Sigmoid colon (tissue), 4 donors: ENCODE measurements around the gene HPCAL1.

Experiments
- CTCF ChIP-seq, 4 experiments: fragments of 450-650 bp in 3 of 4; fragments of 200-600 bp in 1 of 4; IDR thresholded peaks; one replicate each; pipeline ENCODE4 v1.5.1; 2016 to 2019; ENCODE audit warnings: antibody characterized with exemption in 4 of 4, mild to moderate bottlenecking in 3 of 4, moderate library complexity in 2 of 4
- POLR2A ChIP-seq, 2 donors: fragments of 450-650 bp; IDR thresholded peaks; one replicate each; pipeline ENCODE4 v1.6.1; 2016; ENCODE audit warnings: antibody characterized with exemption in 2 of 2, mild to moderate bottlenecking in 2 of 2, moderate library complexity in 2 of 2
- POLR2AphosphoS5 ChIP-seq, 4 donors: sonication (generic); formaldehyde crosslinking; IDR thresholded peaks; one replicate each; pipeline ENCODE4 v1.6.1; 2017; ENCODE audit warnings: antibody characterized with exemption in 4 of 4

GRCh38 chr2:10297959-10298531 lies 4.7 kb upstream of the HPCAL1 start:
- TF ChIP-seq CTCF (IDR thresholded peaks at IDR 0.05) (no peak), POLR2AphosphoS5 (IDR thresholded peaks at IDR 0.05) (peak in 2 of 4 donors; percentile 8 to 53), POLR2A (IDR thresholded peaks at IDR 0.05) (no peak)
